Body of pancreas (tissue), 4 donors: ENCODE results near the gene AGAP1. TPM values are rescaled to one million over a fixed set of nuclear protein-coding genes. Genes with fewer than 3 reads are reported as not detected.

Source experiments
- ATAC-seq: fragments of 150-250 bp; one replicate; pipeline ENCODE4 v1.9.1; 2016
- DNase-seq, 4 donors: peaks; one replicate each; pipeline ENCODE4 v3.0.0-alpha.2; 2019
- H3K27ac ChIP-seq, 4 donors: fragments of 200-600 bp; sonication (generic); 1 replicate in 3 of 4; 2 replicates in 1 of 4; pipeline versions ENCODE4 v1.5.1 to v1.6.1; 2016 to 2019; ENCODE audit warnings: mild to moderate bottlenecking in 1 of 4, mixed read lengths in 1 of 4, moderate library complexity in 1 of 4
- H3K27me3 ChIP-seq, 2 donors: fragments of 200-600 bp; sonication (generic); one replicate each; pipeline ENCODE4 v1.6.0; 2016; ENCODE audit warnings: mild to moderate bottlenecking in 1 of 2
- H3K36me3 ChIP-seq, 2 donors: fragments of 200-600 bp; sonication (generic); replicated peaks in 1 of 2; 2 replicates each; pipeline ENCODE4 v1.5.1; 2016; ENCODE audit warnings: low read depth in 2 of 2; ENCODE audit not compliant: insufficient read depth in 1 of 2
- H3K4me1 ChIP-seq: fragments of 200-600 bp; sonication (generic); one replicate; pipeline ENCODE4 v1.6.0; 2016
- H3K4me3 ChIP-seq, 2 donors: fragments of 200-600 bp; sonication (generic); 1 replicate in 1 of 2; 2 replicates in 1 of 2; pipeline ENCODE4 v1.5.1; 2016 to 2019
- H3K9me3 ChIP-seq, 3 donors: fragments of 200-600 bp; sonication (generic); 1 replicate in 2 of 3; 2 replicates in 1 of 3; pipeline ENCODE4 v1.5.1; 2016
- CTCF ChIP-seq, 7 experiments: fragments of 450-650 bp in 4 of 7; fragments of 200-600 bp in 3 of 7; sonication (generic) in 3 of 7; IDR thresholded peaks; one replicate each; pipeline ENCODE4 v1.5.1; 2016 to 2019; ENCODE audit warnings: antibody characterized with exemption in 7 of 7
- POLR2A ChIP-seq, 3 donors: fragments of 450-650 bp; IDR thresholded peaks; one replicate each; pipeline ENCODE4 v1.6.1; 2016; ENCODE audit warnings: antibody characterized with exemption in 3 of 3, mild to moderate bottlenecking in 2 of 3
- WGBS, 2 donors: methylation state at CpG; one replicate each; pipeline ENCODE4 v1.1.5; 2017; 5-methylcytosine and 5-hydroxymethylcytosine counted together
- intact Hi-C: fragments of 100-400 bp; cut with DNase I; formaldehyde crosslinking; loops from one replicate; pipeline ENCODE4 v1.15.1; 2023
- total RNA-seq, 2 donors: library from RNA; depleted of rRNA; stranded (reverse); fragments of >200 nt; gene quantifications; one replicate each; pipeline ENCODE4 v1.1.0, GENCODE V29; 2016

AGAP1 gene
- total RNA-seq, 2 donors from 2014 or later: 21.3 to 32.6 TPM

- Histone ChIP-seq H3K27ac (no peak overlapping the region), H3K36me3 (peaks cover 0 to 2% of the 10 kb centered on the region in 2 donors), H3K4me1 (no peaks in the 10 kb centered on the region), H3K27me3 (no peaks in the 10 kb centered on the region), H3K4me3 (no peak overlapping the region), H3K9me3 (no peaks in the 10 kb centered on the region)
- intact Hi-C loops: no loop called here
- 93 to 94% methylated on average over 17 of the region's 17 CpGs for WGBS, 2 donors
- no peak for TF ChIP-seq POLR2A (IDR thresholded peaks at IDR 0.05)
- no peak for TF ChIP-seq CTCF (IDR thresholded peaks at IDR 0.05)
- ATAC-seq (no peak), DNase-seq (no peak)
Observed at GRCh38 chr2:235963853-235964577, 470.2 kb downstream of the AGAP1 start.

GRCh38 chr2:235964787-235965390 is 471.0 kb downstream of the AGAP1 start:
- WGBS, 2 donors: 85 to 87% methylated on average over 13 of the region's 13 CpGs
- H3K9me3 ChIP-seq: no peaks in the 10 kb centered on the region
- H3K27ac ChIP-seq: no peak overlapping the region
- TF ChIP-seq POLR2A (IDR thresholded peaks at IDR 0.05): no peak
- TF ChIP-seq CTCF (IDR thresholded peaks at IDR 0.05): no peak
- no peaks in the 10 kb centered on the region for H3K4me1 ChIP-seq
- no peak overlapping the region for H3K4me3 ChIP-seq
- intact Hi-C loops: no loop called here
- no peak for DNase-seq
- H3K27me3 ChIP-seq: no peaks in the 10 kb centered on the region
- H3K36me3 ChIP-seq: peaks cover 0 to 6% of the 10 kb centered on the region in 2 donors
- ATAC-seq: no peak

- 90 to 95% methylated on average over 5 to 6 of the region's 6 CpGs for WGBS, 2 donors
- ATAC-seq (no peak), DNase-seq (no peak)
- H3K9me3 ChIP-seq: no peaks in the 10 kb centered on the region
- no peak overlapping the region for H3K4me3 ChIP-seq
- no peaks in the 10 kb centered on the region for H3K27me3 ChIP-seq
- intact Hi-C loops: no loop called here
- no peak overlapping the region for H3K27ac ChIP-seq
- H3K4me1 ChIP-seq: no peaks in the 10 kb centered on the region
- no peak for TF ChIP-seq POLR2A (IDR thresholded peaks at IDR 0.05)
- TF ChIP-seq CTCF (IDR thresholded peaks at IDR 0.05): no peak
- H3K36me3 ChIP-seq: peaks cover 0 to 6% of the 10 kb centered on the region in 2 donors
Observed at GRCh38 chr2:235966396-235966795, 472.6 kb downstream of the AGAP1 start.

- TF ChIP-seq CTCF (IDR thresholded peaks at IDR 0.05) (no peak), POLR2A (IDR thresholded peaks at IDR 0.05) (no peak)
- no peaks in the 10 kb centered on the region for H3K27me3 ChIP-seq
- no peaks in the 10 kb centered on the region for H3K9me3 ChIP-seq
- WGBS, 2 donors: 94 to 97% methylated on average over 26 of the region's 26 CpGs
- H3K27ac ChIP-seq: no peak overlapping the region
- DNase-seq (no peak), ATAC-seq (no peak)
- peaks cover 0 to 6% of the 10 kb centered on the region in 2 donors for H3K36me3 ChIP-seq
- intact Hi-C loops: no loop called here
- H3K4me3 ChIP-seq: no peak overlapping the region
- no peaks in the 10 kb centered on the region for H3K4me1 ChIP-seq
Observed at GRCh38 chr2:235966932-235967757, 473.3 kb downstream of the AGAP1 start.
